ENCODE measurements around the gene PCBP3. TPM values are rescaled to one million over a fixed set of nuclear protein-coding genes. Genes with fewer than 3 reads are reported as not detected.

PCBP3 gene
- total and polyA plus RNA-seq, 2 of the 8 experiments (the other 6 are each of a cell fraction or from before 2014, with no cell fraction given) = 3.5 to 6.3 TPM

GRCh38 chr21:45826676-45827301 lies 183.3 kb downstream of the PCBP3 start (continued):
- TF ChIP-seq CHD7 (IDR thresholded peaks at IDR 0.05; ENCODE audit: insufficient replicate concordance, low read length) = no peak
- TF ChIP-seq TCF12 (IDR thresholded peaks at IDR 0.05; ENCODE audit: low read depth, low read length) = no peak
- TF ChIP-seq HDAC6 (IDR thresholded peaks at IDR 0.05; ENCODE audit: low read depth, low read length) = no peak
- TF ChIP-seq CHD2 (IDR thresholded peaks at IDR 0.05; ENCODE audit: low read length) = no peak
